Endothelial cell of umbilical vein (primary cell): ENCODE results near the gene DGLUCY. TPM values are rescaled to one million over a fixed set of nuclear protein-coding genes. Genes with fewer than 3 reads are reported as not detected.

Experiments used
- BruUV-seq: library from RNA; stranded (reverse); fragments of 400-500 nt; replicated peaks from 2 replicates; lab custom pipeline; 2021; lab: Mats Ljungman, UMichigan
- CTCF ChIA-PET: fragments of 300-600, 350-600 bp; sonication (Branson Sonifier 250); formaldehyde crosslinking; loops from one replicate; lab custom pipeline; 2021; ENCODE audit warnings: antibody characterized with exemption, inconsistent platforms; lab: Charles Lee
- POLR2A ChIA-PET: fragments of 300-600, 350-600 bp; sonication (Branson Sonifier 250); formaldehyde crosslinking; loops from one replicate; lab custom pipeline; 2021; ENCODE audit warnings: antibody characterized with exemption, inconsistent platforms; lab: Charles Lee
- DNase-seq: peaks from one replicate; pipeline ENCODE4 v3.0.0-alpha.2; 2011; ENCODE audit warnings: low read depth, low spot score
- FAIRE-seq: peaks from 2 replicates; lab custom pipeline; 2011; peaks lifted over from hg19 to GRCh38; lab: Jason Lieb, UNC
- H2AFZ ChIP-seq: 2 replicates; pipeline ENCODE4 v1.6.0; 2012; ENCODE audit warnings: low read depth, low read length, control low read depth, inconsistent platforms
- H3K27ac ChIP-seq: 2 replicates; pipeline ENCODE4 v1.5.1; 2011; ENCODE audit warnings: low read depth, mild to moderate bottlenecking, control low read depth, low read length, moderate library complexity; ENCODE audit not compliant: insufficient read depth
- H3K27me3 ChIP-seq, 2 experiments: 2 replicates each; pipeline versions ENCODE4 v1.6.0 to v1.6.1; 2011; ENCODE audit warnings: low read length in 2 of 2, mixed read lengths in 1 of 2; ENCODE audit not compliant: control insufficient read depth in 2 of 2, insufficient read depth in 2 of 2
- H3K36me3 ChIP-seq, 2 experiments: 2 replicates in 1 of 2; 3 replicates in 1 of 2; pipeline ENCODE4 v1.5.1; 2011; ENCODE audit warnings: low read length in 2 of 2, mild to moderate bottlenecking in 1 of 2, moderate library complexity in 1 of 2; ENCODE audit not compliant: control insufficient read depth in 2 of 2, insufficient read depth in 2 of 2; ENCODE audit errors: extremely low read depth in 1 of 2
- H3K4me1 ChIP-seq: 3 replicates; pipeline ENCODE4 v1.5.1; 2011; ENCODE audit warnings: mild to moderate bottlenecking, low read length; ENCODE audit not compliant: control insufficient read depth, insufficient read depth; ENCODE audit errors: extremely low read depth
- H3K4me2 ChIP-seq: 2 replicates; pipeline ENCODE4 v1.6.1; 2011; ENCODE audit warnings: low read length, control low read depth, mixed read lengths; ENCODE audit not compliant: insufficient read depth
- H3K4me3 ChIP-seq, 3 experiments: fragments of 200-600 bp in 1 of 3; sonication (generic), shearing (Covaris generic) in 1 of 3; replicated peaks in 1 of 3; 2 replicates each; pipeline ENCODE4 v1.5.1; 2011 to 2016; ENCODE audit warnings: control low read depth in 3 of 3, low read length in 3 of 3, mild to moderate bottlenecking in 2 of 3, inconsistent platforms in 1 of 3, low read depth in 1 of 3, moderate library complexity in 1 of 3; ENCODE audit not compliant: insufficient read depth in 1 of 3
- H3K79me2 ChIP-seq: 2 replicates; pipeline ENCODE4 v1.6.0; 2012; ENCODE audit warnings: low read length, inconsistent platforms; ENCODE audit not compliant: control insufficient read depth, insufficient read depth
- H3K9ac ChIP-seq: replicated peaks from 2 replicates; pipeline ENCODE3; 2011; ENCODE audit warnings: low read length, control low read depth; ENCODE audit not compliant: insufficient read depth; ENCODE audit errors: extremely low read depth
- H3K9me1 ChIP-seq: replicated peaks from 3 replicates; pipeline ENCODE4 v1.6.0; 2011; ENCODE audit warnings: mild to moderate bottlenecking, low read length; ENCODE audit not compliant: control insufficient read depth, insufficient read depth; ENCODE audit errors: extremely low read depth
- H3K9me3 ChIP-seq: replicated peaks from 2 replicates; pipeline ENCODE4 v1.5.1; 2012; ENCODE audit warnings: low read length, inconsistent platforms; ENCODE audit not compliant: control insufficient read depth, insufficient read depth
- H4K20me1 ChIP-seq: replicated peaks from 2 replicates; pipeline ENCODE3; 2011; ENCODE audit warnings: mild to moderate bottlenecking, low read length; ENCODE audit not compliant: control insufficient read depth, insufficient read depth; ENCODE audit errors: extremely low read depth
- CTCF ChIP-seq, 2 donors: IDR thresholded peaks; 1 replicate in 1 of 2; 2 replicates in 1 of 2; pipeline ENCODE4 v1.5.1; 2011; ENCODE audit warnings: low read length in 2 of 2, mild to moderate bottlenecking in 2 of 2, moderate library complexity in 2 of 2, control low read depth in 1 of 2, inconsistent platforms in 1 of 2, low read depth in 1 of 2; ENCODE audit not compliant: insufficient read depth in 1 of 2; ENCODE audit errors: extremely low read depth in 1 of 2
- EZH2 ChIP-seq: IDR thresholded peaks from 2 replicates; pipeline ENCODE4 v1.6.1; 2012; ENCODE audit warnings: borderline replicate concordance, low read depth, mild to moderate bottlenecking, moderate library complexity, low read length, inconsistent platforms; ENCODE audit not compliant: severe bottlenecking
- FOS ChIP-seq: IDR thresholded peaks from 2 replicates; pipeline ENCODE4 v1.6.1; 2011; ENCODE audit warnings: mild to moderate bottlenecking, low read length, moderate library complexity, borderline replicate concordance; ENCODE audit not compliant: insufficient read depth
- GATA2 ChIP-seq: IDR thresholded peaks from 2 replicates; pipeline ENCODE4 v1.7.0; 2011; ENCODE audit warnings: low read depth, mild to moderate bottlenecking, moderate library complexity, mixed read lengths, low read length; ENCODE audit not compliant: insufficient read length, insufficient read depth
- JUN ChIP-seq: IDR thresholded peaks from 2 replicates; pipeline ENCODE4 v1.6.1; 2011; ENCODE audit warnings: borderline replicate concordance, low read depth; ENCODE audit not compliant: insufficient read length, insufficient read depth
- MYC ChIP-seq: IDR thresholded peaks from one replicate; pipeline ENCODE4 v1.6.1; 2011; ENCODE audit warnings: mild to moderate bottlenecking, low read depth, low read length
- POLR2A ChIP-seq: IDR thresholded peaks from 2 replicates; pipeline ENCODE4 v1.6.1; 2012; ENCODE audit warnings: low read depth, mild to moderate bottlenecking, control low read depth, low read length
- POLR2AphosphoS5 ChIP-seq: IDR thresholded peaks from 2 replicates; pipeline ENCODE4 v1.6.1; 2012; ENCODE audit warnings: low read depth, mild to moderate bottlenecking, control low read depth, low read length, moderate library complexity; ENCODE audit not compliant: insufficient read depth
- dilution Hi-C: fragments of 300-500 bp; cut with MboI; formaldehyde crosslinking; loops from one replicate; pipeline ENCODE4 v1.15.0; 2019; ENCODE audit warnings: low sequenced_read_pairs; ENCODE audit not compliant: extremely low pct_ligation_motif_present
- intact Hi-C: fragments of 100-400 bp; cut with micrococcal nuclease; formaldehyde crosslinking; loops from one replicate; pipeline ENCODE4 v1.10.0; 2022
- polyA plus RNA-seq, 4 experiments: library from polyadenylated mRNA; depleted of rRNA in 3 of 4; stranded (reverse) in 3 of 4; unstranded in 1 of 4; fragments of >200 nt; gene quantifications; 2 replicates each; pipeline versions ENCODE4 v1.2.1 to v1.2.3, GENCODE V29; 2011 to 2012; ENCODE audit warnings: missing spikeins in 1 of 4
- total RNA-seq: library from RNA; stranded (reverse); gene quantifications from 2 replicates; pipeline ENCODE4 v1.2.3, GENCODE V29; 2021
- TF ChIP-seq, protein P1 (sequence below): IDR thresholded peaks from 2 replicates; pipeline ENCODE4 v1.6.1; 2011; ENCODE audit not compliant: insufficient read depth, insufficient read length

DGLUCY gene
- total and polyA plus RNA-seq, 2 donors (not counting 3 experiments of a cell fraction or from before 2014, with no cell fraction given), result 40.9 to 65.6 TPM

DNA sequence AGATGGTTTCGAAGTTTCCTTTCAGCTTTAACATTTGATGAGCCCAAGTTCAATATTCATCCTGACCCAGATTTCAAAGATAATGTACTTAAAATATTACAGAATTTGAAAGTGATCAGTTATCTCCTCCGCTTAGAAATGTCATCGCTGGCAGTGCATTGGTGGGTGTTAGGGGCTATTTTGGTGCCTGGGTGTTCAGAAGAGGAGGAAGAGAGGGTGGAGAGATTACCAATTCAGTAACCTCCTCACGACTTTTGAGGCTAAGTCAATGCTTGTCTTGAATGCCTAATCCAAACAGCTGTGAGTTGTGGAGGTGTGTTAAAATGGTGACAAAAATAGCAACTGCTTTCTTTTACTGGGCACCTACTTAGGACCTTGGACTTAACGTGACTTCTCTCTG is 13.8 kb upstream of the DGLUCY start:
- BruUV-seq, result no TSS peak
- H3K36me3 ChIP-seq, result no peaks in the 10 kb centered on the region
- no peaks in the 10 kb centered on the region for H3K9me3 ChIP-seq
- peaks cover 0 to 2% of the 10 kb centered on the region in 2 experiments for H3K27me3 ChIP-seq
- ChIA-PET POLR2A (no interaction called here), CTCF (interaction anchor here (0.8 to 1.5 kb wide), 2 partner anchors 22 to 40 kb away, joined by 3 read pairs; partner anchors contain the start of gene RPS6KA5)
- intact Hi-C loops, result no loop called here
- H3K4me2 ChIP-seq, result no peak overlapping the region
- dilution Hi-C loops, result no loop called here
- no peak overlapping the region for H3K9ac ChIP-seq
- DNase-seq (no peak), FAIRE-seq (no peak)
- H4K20me1 ChIP-seq, result no peaks in the 10 kb centered on the region
- TF ChIP-seq CTCF (IDR thresholded peaks at IDR 0.05; ENCODE audit: extremely low read depth in 1 of 2, insufficient read depth in 1 of 2, low read depth in 1 of 2, low read length in 2 of 2) (no peak), JUN (no peak), MYC (no peak), EZH2 (no peak), GATA2 (no peak), POLR2AphosphoS5 (no peak), FOS (no peak), POLR2A (no peak)
- TF ChIP-seq, protein P1, sequence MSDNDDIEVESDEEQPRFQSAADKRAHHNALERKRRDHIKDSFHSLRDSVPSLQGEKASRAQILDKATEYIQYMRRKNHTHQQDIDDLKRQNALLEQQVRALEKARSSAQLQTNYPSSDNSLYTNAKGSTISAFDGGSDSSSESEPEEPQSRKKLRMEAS, result no peak
- H3K4me1 ChIP-seq, result no peaks in the 10 kb centered on the region
- H3K79me2 ChIP-seq, result no peaks in the 10 kb centered on the region
- H3K4me3 ChIP-seq, result no peak overlapping the region
- no peak overlapping the region for H2AFZ ChIP-seq
- H3K9me1 ChIP-seq, result no peaks in the 10 kb centered on the region
- no peak overlapping the region for H3K27ac ChIP-seq
